Left lung (tissue), 10 donors: ENCODE data around the gene ASCC3. TPM values are rescaled to one million over a fixed set of nuclear protein-coding genes. Genes with fewer than 3 reads are reported as not detected.
"Not testable (repeated sequence)": the region's sequence is repeated elsewhere in the genome, so short reads cannot be mapped to it uniquely, and the experiment has no call there.

Experiments
- ATAC-seq: fragments of 200-7000 bp; cut with Tn5 transposase; one replicate; pipeline ENCODE4 v1.9.1; 2020; ENCODE audit warnings: moderate library complexity
- DNase-seq, 4 donors: peaks; one replicate each; pipeline ENCODE4 v3.0.0-alpha.2; 2013 to 2020
- H3K27ac ChIP-seq, 2 donors: fragments of 200-600 bp; sonication (generic) in 1 of 2; one replicate each; pipeline versions ENCODE4 v1.5.0 to v1.8.0; 2020 to 2021
- H3K27me3 ChIP-seq, 2 donors: fragments of 200-600 bp; sonication (generic) in 1 of 2; one replicate each; pipeline versions ENCODE4 v1.5.0 to v1.8.0; 2020 to 2021
- H3K36me3 ChIP-seq, 2 donors: fragments of 200-600 bp; sonication (generic) in 1 of 2; one replicate each; pipeline versions ENCODE4 v1.5.0 to v1.8.0; 2020 to 2021
- H3K4me1 ChIP-seq, 2 donors: fragments of 200-600 bp; one replicate each; pipeline ENCODE4 v1.8.0; 2021
- H3K4me3 ChIP-seq, 2 donors: fragments of 200-600 bp; sonication (generic) in 1 of 2; one replicate each; pipeline versions ENCODE4 v1.5.0 to v1.8.0; 2020 to 2021; ENCODE audit warnings: mild to moderate bottlenecking in 1 of 2
- H3K9me3 ChIP-seq, 2 donors: fragments of 200-600 bp; sonication (generic) in 1 of 2; one replicate each; pipeline versions ENCODE4 v1.5.0 to v1.8.0; 2020 to 2021
- CTCF ChIP-seq, 2 donors: fragments of 200-600 bp; sonication (generic) in 1 of 2; IDR thresholded peaks; one replicate each; pipeline versions ENCODE4 v1.5.0 to v1.8.0; 2021; ENCODE audit warnings: antibody characterized with exemption in 2 of 2
- intact Hi-C, 2 donors: fragments of 100-400 bp; cut with DNase I; formaldehyde crosslinking; loops; one replicate each; pipeline versions ENCODE4 v1.11.2 to v1.14.2; 2022
- polyA plus RNA-seq, 6 donors: library from polyadenylated mRNA; unstranded; fragments of 120-200 nt; gene quantifications; one replicate each; pipeline ENCODE4 v1.2.1, GENCODE V29; 2013; ENCODE audit not compliant: insufficient read length in 6 of 6
- total RNA-seq, 2 donors: library from RNA; stranded (reverse); fragmentation: NEBNext Ultra II Directional; extraction: Animal tissue kit (Norgen Biotek cat#: 25700); gene quantifications; one replicate each; pipeline ENCODE4 v1.2.1, GENCODE V29; 2021
- donor health status: DM: no; HTN: yes; CAD: no.
- donor health status: DM: no; HTN: no; CAD: no.

Gene ASCC3
- total and polyA plus RNA-seq, 8 donors: 20.6 to 43.2 (median 23.4) TPM

GRCh38 chr6:100751590-100751989 is 129.5 kb downstream of the ASCC3 start:
- no peak for ATAC-seq

DNA sequence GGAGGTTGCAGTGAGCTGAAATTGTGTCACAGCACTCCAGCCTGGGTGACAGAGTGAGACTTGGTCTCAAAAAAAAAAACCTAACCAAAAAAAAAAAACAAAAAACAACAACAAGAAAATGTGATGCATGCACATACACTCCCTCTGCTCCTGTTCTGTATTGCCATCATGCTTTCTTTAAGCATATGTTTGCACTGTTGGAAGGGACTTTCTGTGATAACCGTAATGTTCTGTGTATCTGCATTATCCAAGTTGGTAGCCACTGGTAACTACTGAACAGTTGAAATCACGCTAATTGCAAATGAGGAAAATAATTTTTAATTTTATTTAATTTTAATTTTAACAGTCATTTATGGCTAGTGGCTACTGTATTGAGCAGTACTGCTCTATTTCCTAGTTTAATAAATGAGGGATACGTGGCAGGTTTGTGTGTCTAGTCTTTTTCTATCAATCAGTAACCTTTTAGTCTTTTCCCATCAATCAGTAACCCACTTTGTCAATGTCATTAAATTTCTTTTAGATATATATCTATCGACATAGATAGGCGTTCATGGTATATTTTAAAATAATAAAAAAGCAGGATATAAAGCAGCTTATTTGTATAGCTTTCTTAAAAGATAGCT is 135.6 kb downstream of the ASCC3 start:
- Histone ChIP-seq H3K36me3 (peaks cover 0 to 12% of the 10 kb centered on the region in 2 donors), H3K9me3 (no peaks in the 10 kb centered on the region), H3K4me1 (no peaks in the 10 kb centered on the region), H3K27me3 (no peaks in the 10 kb centered on the region), H3K4me3 (no peak overlapping the region), H3K27ac (no peak overlapping the region)
- TF ChIP-seq CTCF (IDR thresholded peaks at IDR 0.05): no peak
- intact Hi-C loops: no loop called here
- ATAC-seq (no peak), DNase-seq (no peak)

More at GRCh38 chr6:100751590-100751989, 129.5 kb downstream of the ASCC3 start:
- TF ChIP-seq CTCF (IDR thresholded peaks at IDR 0.05): no peak
- Histone ChIP-seq H3K4me1 (no peaks in the 10 kb centered on the region), H3K27ac (no peak overlapping the region), H3K4me3 (no peak overlapping the region), H3K27me3 (no peaks in the 10 kb centered on the region), H3K36me3 (peaks cover 0 to 8% of the 10 kb centered on the region in 2 donors), H3K9me3 (no peaks in the 10 kb centered on the region)
- no peak for DNase-seq
- intact Hi-C loops: no loop called here

DNA sequence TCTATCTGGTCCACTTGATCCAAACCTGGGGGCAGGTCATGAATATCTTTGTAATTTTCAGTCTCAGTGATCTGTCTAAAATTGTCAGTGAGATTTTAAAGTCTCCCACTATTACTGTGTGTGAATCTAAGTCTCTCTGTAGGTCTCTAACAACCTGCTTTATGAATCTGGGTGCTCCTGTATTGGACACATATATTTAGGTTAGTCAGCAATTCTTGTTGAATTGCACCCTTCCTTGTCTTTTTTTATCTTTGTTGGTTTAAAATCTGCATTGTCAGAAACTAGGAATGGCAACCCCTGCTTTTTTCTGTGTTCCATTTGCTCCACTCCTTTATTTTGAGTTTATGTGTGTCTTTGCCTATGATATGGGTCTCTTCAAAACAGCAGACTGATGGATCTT is 140.7 kb downstream of the ASCC3 start:
- Histone ChIP-seq H3K4me3 (no peak overlapping the region), H3K27me3 (no peaks in the 10 kb centered on the region), H3K27ac (no peak overlapping the region), H3K4me1 (no peaks in the 10 kb centered on the region), H3K36me3 (peaks cover 0 to 12% of the 10 kb centered on the region in 2 donors), H3K9me3 (no peaks in the 10 kb centered on the region)
- TF ChIP-seq CTCF (IDR thresholded peaks at IDR 0.05): no peak
- DNase-seq (no peak), ATAC-seq (no peak)
- intact Hi-C loops: no loop called here

- intact Hi-C loops, ATAC-seq, H3K4me3 ChIP-seq, H3K9me3 ChIP-seq, H3K36me3 ChIP-seq, H3K27ac ChIP-seq, DNase-seq, H3K4me1 ChIP-seq, H3K27me3 ChIP-seq: not testable (repeated sequence)
These were observed 143.4 kb downstream of the ASCC3 start for GRCh38 chr6:100737720-100738119.

GRCh38 chr6:100731411-100731810 is 149.7 kb downstream of the ASCC3 start:
- H3K9me3 ChIP-seq: no peaks in the 10 kb centered on the region
- no peak overlapping the region for H3K4me3 ChIP-seq
- DNase-seq: no peak
- H3K27me3 ChIP-seq: no peaks in the 10 kb centered on the region
- intact Hi-C loops: no loop called here
- no peak for TF ChIP-seq CTCF (IDR thresholded peaks at IDR 0.05)
- no peak for ATAC-seq
- H3K27ac ChIP-seq: no peak overlapping the region
- no peaks in the 10 kb centered on the region for H3K36me3 ChIP-seq
- H3K4me1 ChIP-seq: peaks cover 0 to 7% of the 10 kb centered on the region in 2 donors
